Endodermal cell (in vitro differentiated cells): ENCODE measurements around the gene PBX4. TPM values are rescaled to one million over a fixed set of nuclear protein-coding genes. Genes with fewer than 3 reads are reported as not detected.
"Not testable (repeated sequence)": the region's sequence is repeated elsewhere in the genome, so short reads cannot be mapped to it uniquely, and the experiment has no call there.

Experiments used
- DNase-seq: peaks from one replicate; pipeline ENCODE4 v3.0.0-alpha.2; 2017
- H3K27ac ChIP-seq: 2 replicates; pipeline ENCODE4 v1.5.1; 2013; ENCODE audit warnings: mild to moderate bottlenecking, low read depth, low read length, moderate library complexity
- H3K27me3 ChIP-seq: 2 replicates; pipeline ENCODE4 v1.6.1; 2013; ENCODE audit warnings: mild to moderate bottlenecking, low read length, moderate library complexity; ENCODE audit not compliant: insufficient read depth, control insufficient read depth, poor library complexity, severe bottlenecking
- H3K36me3 ChIP-seq: 2 replicates; pipeline ENCODE4 v1.7.0; 2013; ENCODE audit warnings: mild to moderate bottlenecking, low read length, moderate library complexity; ENCODE audit not compliant: control insufficient read depth, insufficient read depth
- H3K4me1 ChIP-seq: one replicate; pipeline ENCODE4 v1.7.0; 2013; ENCODE audit warnings: low read length; ENCODE audit not compliant: control insufficient read depth, insufficient read depth
- H3K4me3 ChIP-seq: 2 replicates; pipeline ENCODE4 v1.5.1; 2013; ENCODE audit warnings: mild to moderate bottlenecking, low read length, moderate library complexity
- H3K9ac ChIP-seq: 2 replicates; pipeline ENCODE4 v1.6.1; 2013; ENCODE audit warnings: mild to moderate bottlenecking, low read length, moderate library complexity; ENCODE audit not compliant: poor library complexity, severe bottlenecking; ENCODE audit errors: extremely low read depth
- H3K9me3 ChIP-seq: 2 replicates; pipeline ENCODE4 v1.6.1; 2013; ENCODE audit warnings: mild to moderate bottlenecking, low read length, moderate library complexity; ENCODE audit not compliant: control insufficient read depth
- H3K27ac Mint-ChIP-seq: 2 replicates; pipeline ENCODE4 v1.8.0; 2020; ENCODE audit warnings: mixed read lengths
- H3K27me3 Mint-ChIP-seq: 2 replicates; pipeline ENCODE4 v1.8.0; 2021; ENCODE audit warnings: mild to moderate bottlenecking, mixed read lengths; ENCODE audit not compliant: insufficient read depth
- H3K36me3 Mint-ChIP-seq: 2 replicates; pipeline ENCODE4 v1.8.0; 2020; ENCODE audit warnings: low read depth, mixed read lengths
- H3K4me1 Mint-ChIP-seq: 2 replicates; pipeline ENCODE4 v1.8.0; 2020; ENCODE audit warnings: mixed read lengths
- H3K4me3 Mint-ChIP-seq: 2 replicates; pipeline ENCODE4 v1.8.0; 2020; ENCODE audit warnings: mild to moderate bottlenecking, moderate library complexity, mixed read lengths
- H3K9me3 Mint-ChIP-seq: 2 replicates; pipeline ENCODE4 v1.8.0; 2020; ENCODE audit warnings: mild to moderate bottlenecking, mixed read lengths
- WGBS, 2 experiments: methylation state at CpG; one replicate each; pipeline versions ENCODE4 v1.1.5 to v1.1.7; 2013; ENCODE audit warnings: missing lambda C conversion rate in 2 of 2, mixed read lengths in 1 of 2; ENCODE audit not compliant: insufficient coverage in 1 of 2, insufficient read length in 1 of 2; 5-methylcytosine and 5-hydroxymethylcytosine counted together
- long read RNA-seq, 4 experiments: library from polyadenylated mRNA in 2 of 4; library from RNA in 1 of 4; library from capped mRNA in 1 of 4; stranded (forward) in 3 of 4; unstranded in 1 of 4; transcript quantifications; one replicate each; pipeline ENCODE4 v2.0.0, GENCODE V29; 2020 to 2021; ENCODE audit warnings: inconsistent platforms in 1 of 4
- polyA plus RNA-seq, 2 experiments: library from polyadenylated mRNA; stranded (reverse); fragments of 50-300 nt; gene quantifications; one replicate each; pipeline ENCODE4 v1.2.3, GENCODE V29; 2013
- total RNA-seq, 2 donors: library from RNA; stranded (reverse); fragmentation: NEBNext Ultra II Directional in 1 of 2; extraction: Animal tissue kit (Norgen Biotek cat#: 25700) in 1 of 2; gene quantifications; 2 replicates in 1 of 2; 3 replicates in 1 of 2; pipeline ENCODE4 v1.2.1, GENCODE V29; 2021
- TF ChIP-seq, protein P1 (sequence below): fragments of 200-600 bp; sonication (generic); conservative IDR thresholded peaks from 2 replicates; pipeline ENCODE4 v1.5.0; 2021; ENCODE audit warnings: antibody characterized with exemption, mild to moderate bottlenecking

The PBX4 gene, protein sequence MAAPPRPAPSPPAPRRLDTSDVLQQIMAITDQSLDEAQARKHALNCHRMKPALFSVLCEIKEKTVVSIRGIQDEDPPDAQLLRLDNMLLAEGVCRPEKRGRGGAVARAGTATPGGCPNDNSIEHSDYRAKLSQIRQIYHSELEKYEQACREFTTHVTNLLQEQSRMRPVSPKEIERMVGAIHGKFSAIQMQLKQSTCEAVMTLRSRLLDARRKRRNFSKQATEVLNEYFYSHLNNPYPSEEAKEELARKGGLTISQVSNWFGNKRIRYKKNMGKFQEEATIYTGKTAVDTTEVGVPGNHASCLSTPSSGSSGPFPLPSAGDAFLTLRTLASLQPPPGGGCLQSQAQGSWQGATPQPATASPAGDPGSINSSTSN
- 1 to 10 TPM; 4.1 to 8.6 TPM for total RNA-seq
- 11.8 TPM for polyA plus RNA-seq (2013, experiment 1 of 2)
- polyA plus RNA-seq (2013, experiment 2 of 2), result 12.8 TPM
- long read RNA-seq, experiment 1, partial matches to known transcripts, result 0 of 3 reads
- long read RNA-seq, experiment 1, other reads (novel, unspliced or antisense), result 2 of 3 reads
- long read RNA-seq, experiment 2, partial matches to known transcripts, result 0 of 11 reads
- long read RNA-seq, experiment 2, other reads (novel, unspliced or antisense), result 11 of 11 reads
- long read RNA-seq, experiment 3, partial matches to known transcripts, result 1 of 9 reads
- long read RNA-seq, experiment 3, other reads (novel, unspliced or antisense), result 6 of 9 reads
- long read RNA-seq, experiment 4, partial matches to known transcripts, result 0 of 1 reads
- long read RNA-seq, experiment 4, other reads (novel, unspliced or antisense), result 0 of 1 reads

DNA sequence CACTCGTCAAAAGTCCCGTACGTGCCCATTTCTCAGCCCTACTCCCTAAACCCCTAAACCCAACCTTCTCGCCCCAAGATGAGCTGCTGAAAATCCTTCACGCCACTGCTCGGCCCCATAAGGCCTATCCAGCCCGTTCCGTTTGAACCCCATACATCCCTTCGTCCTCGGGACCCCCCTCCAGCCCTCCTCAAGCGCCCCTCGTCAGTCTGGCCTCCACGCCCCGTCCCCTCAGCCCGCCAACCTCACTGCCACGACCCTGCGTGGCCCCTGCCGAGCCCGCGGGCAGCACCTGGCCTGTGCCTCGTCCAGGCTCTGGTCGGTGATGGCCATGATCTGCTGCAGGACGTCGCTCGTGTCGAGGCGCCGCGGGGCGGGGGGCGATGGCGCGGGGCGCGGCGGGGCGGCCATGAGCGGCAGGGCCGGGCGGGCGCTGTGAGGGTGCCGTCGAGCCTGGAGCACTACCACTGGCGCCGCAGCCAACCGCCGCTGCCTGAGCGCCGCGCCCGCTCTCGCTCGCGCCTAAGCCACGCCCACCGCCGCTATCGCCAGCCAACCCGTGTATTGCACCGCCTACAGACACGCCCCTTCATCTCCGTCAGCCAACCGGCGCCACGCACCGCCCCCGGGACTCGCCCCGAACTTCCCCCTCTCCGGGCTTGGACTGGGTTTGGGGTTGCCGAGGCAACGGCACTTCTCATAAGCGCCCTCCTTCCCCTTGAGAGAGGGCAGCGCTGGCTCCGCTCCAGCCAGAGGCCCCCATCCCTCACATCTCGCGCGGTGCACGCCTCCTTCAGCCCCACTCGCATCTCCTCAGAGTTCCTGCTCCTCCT, at the start of gene PBX4:
Gene PBX4, minus strand, starts transcription at position 469 of the 833 bp plus-strand sequence. Its CDS starts 58 bp downstream, at position 411.
- H3K27me3 ChIP-seq, result no peaks in the 10 kb centered on the region
- peaks cover 10% of the 10 kb centered on the region for H3K36me3 ChIP-seq
- Mint-ChIP-seq H3K9me3 (no peaks in the 10 kb centered on the region), H3K36me3 (peaks cover 16% of the 10 kb centered on the region), H3K4me1 (peaks cover 5% of the 10 kb centered on the region), H3K4me3 (peak within 1 kb of the TSS; percentile 55), H3K27ac (peak within 1 kb of the TSS; percentile 39), H3K27me3 (peaks cover 19% of the 10 kb centered on the region)
- TF ChIP-seq, protein P1, sequence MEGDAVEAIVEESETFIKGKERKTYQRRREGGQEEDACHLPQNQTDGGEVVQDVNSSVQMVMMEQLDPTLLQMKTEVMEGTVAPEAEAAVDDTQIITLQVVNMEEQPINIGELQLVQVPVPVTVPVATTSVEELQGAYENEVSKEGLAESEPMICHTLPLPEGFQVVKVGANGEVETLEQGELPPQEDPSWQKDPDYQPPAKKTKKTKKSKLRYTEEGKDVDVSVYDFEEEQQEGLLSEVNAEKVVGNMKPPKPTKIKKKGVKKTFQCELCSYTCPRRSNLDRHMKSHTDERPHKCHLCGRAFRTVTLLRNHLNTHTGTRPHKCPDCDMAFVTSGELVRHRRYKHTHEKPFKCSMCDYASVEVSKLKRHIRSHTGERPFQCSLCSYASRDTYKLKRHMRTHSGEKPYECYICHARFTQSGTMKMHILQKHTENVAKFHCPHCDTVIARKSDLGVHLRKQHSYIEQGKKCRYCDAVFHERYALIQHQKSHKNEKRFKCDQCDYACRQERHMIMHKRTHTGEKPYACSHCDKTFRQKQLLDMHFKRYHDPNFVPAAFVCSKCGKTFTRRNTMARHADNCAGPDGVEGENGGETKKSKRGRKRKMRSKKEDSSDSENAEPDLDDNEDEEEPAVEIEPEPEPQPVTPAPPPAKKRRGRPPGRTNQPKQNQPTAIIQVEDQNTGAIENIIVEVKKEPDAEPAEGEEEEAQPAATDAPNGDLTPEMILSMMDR, result no peak
- peak within 1 kb of the TSS; percentile 85 for H3K4me3 ChIP-seq
- H3K27ac ChIP-seq, result no peak within 1 kb of the TSS
- no peaks in the 10 kb centered on the region for H3K4me1 ChIP-seq
- peak; percentile 99 for DNase-seq
- no peaks in the 10 kb centered on the region for H3K9me3 ChIP-seq
- H3K9ac ChIP-seq, result peak within 1 kb of the TSS; percentile 69
- WGBS, 2 experiments, result 8 to 10% methylated on average over 38 to 80 of the region's 80 CpGs

DNA sequence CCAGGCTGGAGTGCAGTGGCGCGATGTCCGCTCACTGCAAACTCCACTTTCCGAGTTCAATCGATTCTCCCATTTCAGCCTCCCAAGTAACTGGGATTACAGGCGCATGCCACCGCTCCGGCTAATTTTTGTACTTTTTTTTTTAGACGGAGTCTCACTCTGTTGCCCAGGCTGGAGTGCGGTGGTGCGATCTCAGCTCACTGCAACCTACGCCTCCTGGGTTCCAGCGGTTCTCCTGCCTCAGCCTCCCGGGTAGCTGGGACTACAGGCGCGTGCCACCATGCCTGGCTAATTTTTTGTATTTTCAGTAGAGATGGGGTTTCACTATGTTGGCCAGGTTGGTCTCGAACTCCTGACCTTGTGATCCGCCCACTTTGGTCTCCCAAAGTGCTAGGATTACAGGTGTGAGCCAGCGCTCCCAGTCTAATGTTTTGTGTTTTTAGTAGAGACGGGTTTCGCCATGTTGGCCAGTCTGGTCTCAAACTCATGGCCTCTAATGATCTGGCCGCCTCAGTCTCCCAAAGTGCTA, 47.0 kb upstream of the PBX4 start:
- Mint-ChIP-seq H3K4me1 (peaks cover 32% of the 10 kb centered on the region), H3K36me3 (peaks cover 16% of the 10 kb centered on the region)
- not testable (repeated sequence) for H3K27me3 Mint-ChIP-seq, H3K4me3 ChIP-seq, H3K9ac ChIP-seq, H3K27ac ChIP-seq, H3K4me3 Mint-ChIP-seq, H3K27me3 ChIP-seq, H3K36me3 ChIP-seq, H3K9me3 Mint-ChIP-seq, H3K27ac Mint-ChIP-seq, H3K9me3 ChIP-seq, DNase-seq, H3K4me1 ChIP-seq
- 94 to 97% methylated on average over 21 of the region's 22 CpGs for WGBS, 2 experiments

DNA sequence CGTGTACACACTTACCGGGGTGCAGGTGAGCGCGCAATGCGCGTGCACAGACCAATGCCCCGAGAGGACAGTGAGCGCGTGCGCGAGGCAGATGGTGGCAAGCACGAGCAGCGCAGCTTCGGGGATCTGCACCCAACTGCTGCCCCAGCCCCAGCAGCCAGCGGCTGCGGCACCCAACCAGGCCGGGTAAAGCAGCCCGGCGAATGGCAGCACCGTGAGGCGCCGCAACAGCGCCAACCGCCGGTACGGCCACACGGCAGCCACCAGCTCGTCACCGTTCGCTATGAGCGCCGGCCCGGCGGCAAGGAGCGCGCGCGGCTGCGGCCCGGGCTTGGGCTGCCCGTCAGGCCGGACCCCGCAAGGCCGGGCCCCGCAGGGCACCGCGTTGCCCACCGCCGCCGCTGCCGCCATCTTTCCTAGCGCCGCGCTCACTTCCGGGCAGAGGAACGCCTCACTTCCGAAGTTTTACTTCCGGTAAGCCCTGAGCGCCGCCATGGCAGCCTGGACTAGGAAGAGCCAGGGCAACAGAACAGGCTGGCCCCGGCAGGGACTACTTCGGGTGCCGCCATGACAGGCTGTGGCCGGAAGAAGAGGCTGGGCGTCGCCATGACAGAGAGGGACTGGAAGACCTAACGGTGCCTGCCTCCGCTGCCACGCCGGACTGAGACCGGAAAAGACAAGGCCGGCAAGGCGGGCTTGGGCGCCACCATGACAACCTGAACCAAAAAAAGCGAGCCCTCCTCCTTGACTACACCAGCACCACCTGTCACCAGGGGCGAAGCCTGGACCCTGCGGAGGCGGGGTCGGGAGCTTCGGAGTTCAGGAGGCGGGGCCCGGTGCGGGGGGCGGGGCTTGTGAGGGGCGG, 45.0 kb upstream of the PBX4 start, which contains the start of gene ATP13A1:
Gene ATP13A1, minus strand, starts transcription at position 421 of the 865 bp plus-strand sequence. Its CDS starts 10 bp downstream, at position 411.
- peak within 1 kb of the TSS; percentile 78 for H3K4me3 ChIP-seq
- Mint-ChIP-seq H3K4me1 (peaks cover 24% of the 10 kb centered on the region), H3K27ac (peak within 1 kb of the TSS; percentile 95), H3K27me3 (no peaks in the 10 kb centered on the region), H3K4me3 (peak within 1 kb of the TSS; percentile 87), H3K9me3 (peaks cover 2% of the 10 kb centered on the region), H3K36me3 (peaks cover 20% of the 10 kb centered on the region)
- H3K9me3 ChIP-seq, result no peaks in the 10 kb centered on the region
- no peaks in the 10 kb centered on the region for H3K27me3 ChIP-seq
- TF ChIP-seq, protein P1, result peak; percentile 50
- whole genome bisulfite sequencing, 2 experiments, result 0% methylated on average over 24 to 85 of the region's 85 CpGs
- peaks cover 16% of the 10 kb centered on the region for H3K36me3 ChIP-seq
- no peaks in the 10 kb centered on the region for H3K4me1 ChIP-seq
- peak within 1 kb of the TSS; percentile 82 for H3K9ac ChIP-seq
- peak within 1 kb of the TSS; percentile 90 for H3K27ac ChIP-seq
- peak; percentile 98 for DNase-seq
